B cell (primary cell): Measurements from ENCODE around the gene ARTN. TPM values are rescaled to one million over a fixed set of nuclear protein-coding genes. Genes with fewer than 3 reads are reported as not detected.

Experiments used
- ATAC-seq: fragments of 200-7000 bp; cut with Tn5 transposase; one replicate; pipeline ENCODE4 v1.10.0; 2021; ENCODE audit warnings: low read depth, mild to moderate bottlenecking, moderate number of reproducible peaks, moderate library complexity
- CTCF ChIA-PET: fragments of 350-600 bp; sonication (Branson Sonifier 250); formaldehyde crosslinking; loops from one replicate; lab custom pipeline; 2021; ENCODE audit warnings: antibody characterized with exemption, inconsistent platforms; lab: Charles Lee
- POLR2A ChIA-PET: fragments of 350-600 bp; sonication (Branson Sonifier 250); formaldehyde crosslinking; loops from one replicate; lab custom pipeline; 2021; ENCODE audit warnings: antibody characterized with exemption; lab: Charles Lee
- DNase-seq: peaks from one replicate; pipeline ENCODE4 v3.0.0; 2013
- H2AFZ ChIP-seq: 2 replicates; pipeline ENCODE4 v1.6.1; 2012; ENCODE audit warnings: mild to moderate bottlenecking, low read depth, low read length; ENCODE audit not compliant: insufficient read depth, poor library complexity, severe bottlenecking
- H3K27ac ChIP-seq, 2 donors: 1 replicate in 1 of 2; 2 replicates in 1 of 2; pipeline ENCODE4 v1.5.1; 2012 to 2013; ENCODE audit warnings: low read length in 2 of 2, mild to moderate bottlenecking in 2 of 2, moderate library complexity in 1 of 2
- H3K27me3 ChIP-seq, 4 experiments: fragments of 200-600 bp in 1 of 4; sonication (generic) in 1 of 4; replicated peaks in 1 of 4; 1 replicate in 2 of 4; 2 replicates in 2 of 4; pipeline versions ENCODE4 v1.6.1 to v1.7.0; 2013 to 2016; ENCODE audit warnings: low read length in 3 of 4, mild to moderate bottlenecking in 2 of 4, mixed read lengths in 1 of 4, moderate library complexity in 1 of 4; ENCODE audit not compliant: insufficient read depth in 4 of 4, control insufficient read depth in 3 of 4; ENCODE audit errors: control extremely low read depth in 1 of 4
- H3K36me3 ChIP-seq, 2 experiments: replicated peaks in 1 of 2; 1 replicate in 1 of 2; 2 replicates in 1 of 2; pipeline versions ENCODE4 v1.6.1 to v1.7.1; 2013; ENCODE audit warnings: low read length in 1 of 2; ENCODE audit not compliant: insufficient read depth in 2 of 2, control insufficient read depth in 1 of 2; ENCODE audit errors: control extremely low read depth in 1 of 2, extremely low read depth in 1 of 2
- H3K4me1 ChIP-seq, 2 donors: fragments of 200-600 bp in 1 of 2; sonication (generic) in 1 of 2; 1 replicate in 1 of 2; 2 replicates in 1 of 2; pipeline versions ENCODE4 v1.5.1 to v1.6.1; 2013 to 2017; ENCODE audit warnings: low read length in 2 of 2; ENCODE audit not compliant: control insufficient read depth in 2 of 2, insufficient read depth in 2 of 2
- H3K4me2 ChIP-seq: replicated peaks from 2 replicates; pipeline ENCODE3; 2012; ENCODE audit warnings: mild to moderate bottlenecking, low read depth, low read length; ENCODE audit not compliant: poor library complexity, severe bottlenecking
- H3K4me3 ChIP-seq, 5 experiments: fragments of 200-600 bp in 1 of 5; sonication (generic) in 1 of 5; 1 replicate in 3 of 5; 2 replicates in 2 of 5; pipeline versions ENCODE4 v1.5.1 to v1.7.0; 2011 to 2016; ENCODE audit warnings: low read length in 4 of 5, mild to moderate bottlenecking in 4 of 5, low read depth in 2 of 5, control low read depth in 1 of 5, moderate library complexity in 1 of 5; ENCODE audit not compliant: insufficient read depth in 1 of 5; ENCODE audit errors: control extremely low read depth in 1 of 5, extremely low read depth in 1 of 5
- H3K79me2 ChIP-seq: fragments of 200-600 bp; sonication (generic); one replicate; pipeline ENCODE4 v1.6.0; 2016; ENCODE audit warnings: low read length; ENCODE audit not compliant: control insufficient read depth, insufficient read depth
- H3K9ac ChIP-seq: fragments of 200-600 bp; sonication (generic); 2 replicates; pipeline ENCODE4 v1.6.1; 2017; ENCODE audit warnings: mild to moderate bottlenecking, low read length, moderate library complexity
- H3K9me3 ChIP-seq, 3 donors: one replicate each; pipeline versions ENCODE4 v1.6.1 to v1.7.1; 2013; ENCODE audit warnings: low read length in 2 of 3; ENCODE audit not compliant: control insufficient read depth in 2 of 3, insufficient read depth in 1 of 3; ENCODE audit errors: control extremely low read depth in 1 of 3
- H4K20me1 ChIP-seq: 2 replicates; pipeline ENCODE4 v1.6.0; 2012; ENCODE audit warnings: mild to moderate bottlenecking, low read length; ENCODE audit not compliant: insufficient read depth, control insufficient read depth, poor library complexity, severe bottlenecking
- H3K27ac Mint-ChIP-seq: one replicate; pipeline ENCODE4 v1.8.0; 2021; ENCODE audit warnings: mixed read lengths
- H3K27me3 Mint-ChIP-seq: one replicate; pipeline ENCODE4 v1.8.0; 2021; ENCODE audit warnings: mixed read lengths
- H3K4me1 Mint-ChIP-seq: one replicate; pipeline ENCODE4 v1.8.0; 2021; ENCODE audit warnings: mixed read lengths
- H3K4me3 Mint-ChIP-seq: one replicate; pipeline ENCODE4 v1.8.0; 2021; ENCODE audit warnings: mixed read lengths
- H3K9me3 Mint-ChIP-seq: one replicate; pipeline ENCODE4 v1.8.0; 2022; ENCODE audit warnings: mixed read lengths; ENCODE audit not compliant: insufficient read depth
- CTCF ChIP-seq: fragments of 200-600 bp; IDR thresholded peaks from one replicate; pipeline ENCODE4 v1.8.0; 2022; ENCODE audit warnings: antibody characterized with exemption, mild to moderate bottlenecking
- EZH2 ChIP-seq: IDR thresholded peaks from 2 replicates; pipeline ENCODE4 v1.6.1; 2012; ENCODE audit warnings: borderline replicate concordance, low read depth, mild to moderate bottlenecking, moderate library complexity, low read length; ENCODE audit not compliant: insufficient read depth, poor library complexity, severe bottlenecking
- WGBS: methylation state at CpG from one replicate; pipeline ENCODE4 v1.1.5; 2013; ENCODE audit warnings: missing lambda C conversion rate; ENCODE audit not compliant: insufficient coverage; 5-methylcytosine and 5-hydroxymethylcytosine counted together
- intact Hi-C: fragments of 100-400 bp; cut with micrococcal nuclease; formaldehyde crosslinking; loops from one replicate; pipeline ENCODE4 v1.10.0; 2022
- polyA plus RNA-seq: library from polyadenylated mRNA; depleted of rRNA; stranded (reverse); fragments of >200 nt; gene quantifications from 2 replicates; pipeline ENCODE4 v1.2.3, GENCODE V29; 2012
- total RNA-seq, 2 donors: library from RNA; stranded (reverse); fragments of 120-200 nt in 1 of 2; gene quantifications; 1 replicate in 1 of 2; 2 replicates in 1 of 2; pipeline versions ENCODE4 v1.2.3 to v1.2.4, GENCODE V29; 2013 to 2022

ARTN gene
- total and polyA plus RNA-seq, 2 donors (not counting 1 experiment from before 2014, with no cell fraction given): 0.13 to 0.64 TPM

- ATAC-seq: no peak
- Histone ChIP-seq H3K79me2 (no peaks in the 10 kb centered on the region), H3K36me3 (peaks cover 0 to 1% of the 10 kb centered on the region in 2 experiments), H3K27ac (no peak overlapping the region), H3K4me2 (no peak overlapping the region), H3K27me3 (no peaks in the 10 kb centered on the region), H3K4me1 (no peaks in the 10 kb centered on the region), H3K9ac (no peak overlapping the region), H3K4me3 (no peak overlapping the region), H4K20me1 (no peaks in the 10 kb centered on the region), H3K9me3 (no peaks in the 10 kb centered on the region), H2AFZ (no peak overlapping the region)
- ChIA-PET POLR2A (no interaction called here), CTCF (interaction anchor here (0.9 kb wide), 1 partner anchor 150 kb away, joined by 3 read pairs; no protein-coding TSS in a partner anchor)
- H3K4me3 Mint-ChIP-seq: no peak overlapping the region
- intact Hi-C loops: no loop called here
- no peak for DNase-seq
- WGBS: 92% methylated on average over 11 of the region's 18 CpGs
- H3K27ac Mint-ChIP-seq: no peak overlapping the region
- H3K9me3 Mint-ChIP-seq: no peaks in the 10 kb centered on the region
- H3K4me1 Mint-ChIP-seq: no peaks in the 10 kb centered on the region
- no peaks in the 10 kb centered on the region for H3K27me3 Mint-ChIP-seq
- TF ChIP-seq EZH2 (no peak), CTCF (no peak)
Observed at GRCh38 chr1:43913666-43914360, 19.8 kb upstream of the ARTN start.
